PFSK-1 (cell line): ENCODE data around the gene PIK3CB.

Experiments
- FOXP2 ChIP-seq: optimal IDR thresholded peaks from 2 replicates; pipeline ENCODE3; 2011; ENCODE audit warnings: borderline replicate concordance, control low read depth, inconsistent platforms; ENCODE audit not compliant: insufficient read depth; ENCODE audit errors: extremely low read length, extremely low read depth
- POLR2AphosphoS5 ChIP-seq: IDR thresholded peaks from 2 replicates; pipeline ENCODE4 v1.6.1; 2012; ENCODE audit warnings: low read depth, mild to moderate bottlenecking, control low read depth, low read length, moderate library complexity
- REST ChIP-seq, 2 experiments: IDR thresholded peaks; 2 replicates each; pipeline versions ENCODE4 v1.6.1 to v1.8.0; 2011 to 2012; ENCODE audit warnings: low read depth in 2 of 2, low read length in 2 of 2, control low read depth in 1 of 2, inconsistent platforms in 1 of 2, mild to moderate bottlenecking in 1 of 2, moderate library complexity in 1 of 2; ENCODE audit not compliant: insufficient read depth in 1 of 2
- SIN3A ChIP-seq: IDR thresholded peaks from 2 replicates; pipeline ENCODE4 v1.6.1; 2012; ENCODE audit warnings: mild to moderate bottlenecking, low read length, moderate library complexity, borderline replicate concordance; ENCODE audit not compliant: insufficient read depth
- TAF1 ChIP-seq: IDR thresholded peaks from 2 replicates; pipeline ENCODE4 v1.6.1; 2012; ENCODE audit warnings: low read length, control low read depth, borderline replicate concordance; ENCODE audit not compliant: insufficient read depth

The PIK3CB gene

GRCh38 chr3:138681463-138682220 lies 153.1 kb downstream of the PIK3CB start:
- TF ChIP-seq SIN3A: no peak

GRCh38 chr3:138678874-138679392 lies 155.8 kb downstream of the PIK3CB start:
- TF ChIP-seq SIN3A: no peak
- no peak for TF ChIP-seq REST (IDR thresholded peaks at IDR 0.05; ENCODE audit: insufficient read depth in 1 of 2, low read depth in 2 of 2, low read length in 2 of 2)
- TF ChIP-seq POLR2AphosphoS5: no peak
- no peak for TF ChIP-seq FOXP2
- TF ChIP-seq TAF1: no peak

- TF ChIP-seq FOXP2 (no peak), TAF1 (no peak), SIN3A (no peak), REST (IDR thresholded peaks at IDR 0.05; ENCODE audit: insufficient read depth in 1 of 2, low read depth in 2 of 2, low read length in 2 of 2) (no peak), POLR2AphosphoS5 (no peak)
Measured at GRCh38 chr3:138678086-138678485, 156.6 kb downstream of the PIK3CB start.

GRCh38 chr3:138675393-138675792 lies 159.3 kb downstream of the PIK3CB start:
- no peak for TF ChIP-seq POLR2AphosphoS5
- TF ChIP-seq REST (IDR thresholded peaks at IDR 0.05; ENCODE audit: insufficient read depth in 1 of 2, low read depth in 2 of 2, low read length in 2 of 2): no peak
- no peak for TF ChIP-seq FOXP2
- TF ChIP-seq TAF1: no peak
- no peak for TF ChIP-seq SIN3A

GRCh38 chr3:138673641-138674530 lies 160.8 kb downstream of the PIK3CB start:
- no peak for TF ChIP-seq POLR2AphosphoS5
- no peak for TF ChIP-seq TAF1
- no peak for TF ChIP-seq SIN3A
- no peak for TF ChIP-seq REST (IDR thresholded peaks at IDR 0.05; ENCODE audit: insufficient read depth in 1 of 2, low read depth in 2 of 2, low read length in 2 of 2)
- TF ChIP-seq FOXP2: no peak
